Sigmoid colon (tissue), 7 donors: Measurements from ENCODE around the gene PHAF1. TPM values are rescaled to one million over a fixed set of nuclear protein-coding genes. Genes with fewer than 3 reads are reported as not detected.

ENCODE experiments used
- DNase-seq: peaks from one replicate; pipeline ENCODE4 v3.0.0-alpha.2; 2019
- H3K27ac ChIP-seq, 4 donors: fragments of 200-600 bp; sonication (generic); one replicate each; pipeline ENCODE4 v1.5.1; 2016 to 2019; ENCODE audit warnings: mild to moderate bottlenecking in 1 of 4
- H3K27me3 ChIP-seq, 3 donors: fragments of 200-600 bp; sonication (generic); one replicate each; pipeline ENCODE4 v1.5.1; 2019; ENCODE audit warnings: mild to moderate bottlenecking in 1 of 3
- H3K36me3 ChIP-seq, 4 donors: fragments of 200-600 bp; sonication (generic); one replicate each; pipeline ENCODE4 v1.5.1; 2016 to 2019
- H3K4me1 ChIP-seq, 4 donors: fragments of 200-600 bp; sonication (generic); one replicate each; pipeline ENCODE4 v1.5.1; 2017 to 2019
- H3K4me3 ChIP-seq, 4 donors: fragments of 200-600 bp; sonication (generic); one replicate each; pipeline ENCODE4 v1.5.1; 2017 to 2019; ENCODE audit warnings: mild to moderate bottlenecking in 2 of 4, moderate library complexity in 1 of 4
- H3K9me3 ChIP-seq, 4 donors: fragments of 200-600 bp in 3 of 4; sonication (generic) in 3 of 4; one replicate each; pipeline versions ENCODE4 v1.5.1 to v1.6.1; 2013 to 2019
- EP300 ChIP-seq, 4 donors: sonication (generic); formaldehyde crosslinking; IDR thresholded peaks; one replicate each; pipeline ENCODE4 v1.6.1; 2017; ENCODE audit warnings: antibody characterized with exemption in 4 of 4
- POLR2A ChIP-seq, 2 donors: fragments of 450-650 bp; IDR thresholded peaks; one replicate each; pipeline ENCODE4 v1.6.1; 2016; ENCODE audit warnings: antibody characterized with exemption in 2 of 2, mild to moderate bottlenecking in 2 of 2, moderate library complexity in 2 of 2
- POLR2AphosphoS5 ChIP-seq, 4 donors: sonication (generic); formaldehyde crosslinking; IDR thresholded peaks; one replicate each; pipeline ENCODE4 v1.6.1; 2017; ENCODE audit warnings: antibody characterized with exemption in 4 of 4
- WGBS, 2 donors: extraction: QIAGEN DNeasy Blood & Tissue Kit; methylation state at CpG; one replicate each; pipeline ENCODE4 v1.1.7; 2013; 5-methylcytosine and 5-hydroxymethylcytosine counted together
- intact Hi-C: fragments of 100-400 bp; cut with DNase I; formaldehyde crosslinking; loops from one replicate; pipeline ENCODE4 v1.15.1; 2023
- polyA plus RNA-seq, 3 donors: library from polyadenylated mRNA; stranded (reverse); fragments of 200-250 nt; gene quantifications; one replicate each; pipeline ENCODE4 v1.2.3, GENCODE V29; 2013
- total RNA-seq, 4 donors: library from RNA; depleted of rRNA; stranded (reverse); fragments of >200 nt; gene quantifications; one replicate each; pipeline ENCODE4 v1.1.0, GENCODE V29; 2016
- TF ChIP-seq, protein P1 (sequence below), 4 experiments: fragments of 450-650 bp in 3 of 4; fragments of 200-600 bp in 1 of 4; IDR thresholded peaks; one replicate each; pipeline ENCODE4 v1.5.1; 2016 to 2019; ENCODE audit warnings: antibody characterized with exemption in 4 of 4, mild to moderate bottlenecking in 3 of 4, moderate library complexity in 2 of 4
- donor health status: healthy with polysubstance abuse.
- donor health status: Bipolar disorder and iron deficiency.
- donor health status: healthy.

The PHAF1 gene
- total and polyA plus RNA-seq, 7 donors = 8.9 to 16.3 (median 11.4) TPM

- DNase-seq = no peak
- Histone ChIP-seq H3K27me3 (no peaks in the 10 kb centered on the region), H3K27ac (no peak overlapping the region), H3K36me3 (peaks cover 0 to 24% (median 0%) of the 10 kb centered on the region in 4 donors), H3K9me3 (no peaks in the 10 kb centered on the region), H3K4me3 (no peak overlapping the region), H3K4me1 (no peaks in the 10 kb centered on the region)
- intact Hi-C loops = no loop called here
- no peak for TF ChIP-seq EP300 (IDR thresholded peaks at IDR 0.05)
- TF ChIP-seq, protein P1, sequence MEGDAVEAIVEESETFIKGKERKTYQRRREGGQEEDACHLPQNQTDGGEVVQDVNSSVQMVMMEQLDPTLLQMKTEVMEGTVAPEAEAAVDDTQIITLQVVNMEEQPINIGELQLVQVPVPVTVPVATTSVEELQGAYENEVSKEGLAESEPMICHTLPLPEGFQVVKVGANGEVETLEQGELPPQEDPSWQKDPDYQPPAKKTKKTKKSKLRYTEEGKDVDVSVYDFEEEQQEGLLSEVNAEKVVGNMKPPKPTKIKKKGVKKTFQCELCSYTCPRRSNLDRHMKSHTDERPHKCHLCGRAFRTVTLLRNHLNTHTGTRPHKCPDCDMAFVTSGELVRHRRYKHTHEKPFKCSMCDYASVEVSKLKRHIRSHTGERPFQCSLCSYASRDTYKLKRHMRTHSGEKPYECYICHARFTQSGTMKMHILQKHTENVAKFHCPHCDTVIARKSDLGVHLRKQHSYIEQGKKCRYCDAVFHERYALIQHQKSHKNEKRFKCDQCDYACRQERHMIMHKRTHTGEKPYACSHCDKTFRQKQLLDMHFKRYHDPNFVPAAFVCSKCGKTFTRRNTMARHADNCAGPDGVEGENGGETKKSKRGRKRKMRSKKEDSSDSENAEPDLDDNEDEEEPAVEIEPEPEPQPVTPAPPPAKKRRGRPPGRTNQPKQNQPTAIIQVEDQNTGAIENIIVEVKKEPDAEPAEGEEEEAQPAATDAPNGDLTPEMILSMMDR (IDR thresholded peaks at IDR 0.05) = no peak
- WGBS, 2 donors = 84 to 91% methylated on average over 4 of the region's 4 CpGs
These were observed 8.2 kb upstream of the PHAF1 start for GRCh38 chr16:67101311-67102082.

GRCh38 chr16:67104061-67104460 is 5.7 kb upstream of the PHAF1 start:
- no peak overlapping the region for H3K4me3 ChIP-seq
- H3K27ac ChIP-seq = no peak overlapping the region
- intact Hi-C loops = no loop called here
- no peaks in the 10 kb centered on the region for H3K27me3 ChIP-seq
- TF ChIP-seq EP300 (IDR thresholded peaks at IDR 0.05) (no peak), POLR2AphosphoS5 (IDR thresholded peaks at IDR 0.05) (no peak), POLR2A (IDR thresholded peaks at IDR 0.05) (no peak)
- TF ChIP-seq, protein P1 (IDR thresholded peaks at IDR 0.05) = no peak
- 50 to 66% methylated on average over 4 of the region's 4 CpGs for WGBS, 2 donors
- no peaks in the 10 kb centered on the region for H3K9me3 ChIP-seq
- H3K36me3 ChIP-seq = peaks cover 0 to 18% (median 0%) of the 10 kb centered on the region in 4 donors
- DNase-seq = no peak
- peaks cover 0 to 3% (median 2%) of the 10 kb centered on the region in 4 donors for H3K4me1 ChIP-seq

DNA sequence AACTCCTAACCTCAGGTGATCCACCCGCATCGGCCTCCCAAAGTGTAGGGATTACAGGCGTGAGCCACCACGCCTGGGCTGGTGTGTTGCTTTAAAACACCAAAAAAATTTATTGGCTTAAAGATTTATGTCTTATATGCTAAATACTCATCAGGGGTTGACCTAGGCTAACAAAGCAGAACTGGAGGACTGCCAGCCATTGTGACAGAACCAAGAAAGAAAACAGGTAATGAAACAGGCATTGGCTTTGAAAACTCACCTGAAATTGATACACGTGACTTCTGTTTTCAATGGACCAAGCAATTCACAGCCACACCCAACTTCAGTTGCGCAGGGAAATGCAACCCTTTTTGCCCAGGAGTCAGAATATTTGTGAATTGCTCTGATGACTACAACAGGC is 4.9 kb upstream of the PHAF1 start:
- Histone ChIP-seq H3K9me3 (no peaks in the 10 kb centered on the region), H3K27ac (no peak overlapping the region), H3K4me3 (no peak overlapping the region), H3K27me3 (no peaks in the 10 kb centered on the region), H3K36me3 (peaks cover 0 to 10% (median 0%) of the 10 kb centered on the region in 4 donors), H3K4me1 (peaks cover 0 to 8% (median 5%) of the 10 kb centered on the region in 4 donors)
- intact Hi-C loops = no loop called here
- WGBS, 2 donors = 22 to 59% methylated on average over 6 of the region's 6 CpGs
- TF ChIP-seq EP300 (IDR thresholded peaks at IDR 0.05) = no peak
- no peak for TF ChIP-seq POLR2A (IDR thresholded peaks at IDR 0.05)
- TF ChIP-seq, protein P1 (IDR thresholded peaks at IDR 0.05) = no peak
- TF ChIP-seq POLR2AphosphoS5 (IDR thresholded peaks at IDR 0.05) = no peak
- no peak for DNase-seq

GRCh38 chr16:67105246-67105645 is 4.5 kb upstream of the PHAF1 start:
- 18 to 49% methylated on average over 2 of the region's 2 CpGs for WGBS, 2 donors
- intact Hi-C loops = no loop called here

DNA sequence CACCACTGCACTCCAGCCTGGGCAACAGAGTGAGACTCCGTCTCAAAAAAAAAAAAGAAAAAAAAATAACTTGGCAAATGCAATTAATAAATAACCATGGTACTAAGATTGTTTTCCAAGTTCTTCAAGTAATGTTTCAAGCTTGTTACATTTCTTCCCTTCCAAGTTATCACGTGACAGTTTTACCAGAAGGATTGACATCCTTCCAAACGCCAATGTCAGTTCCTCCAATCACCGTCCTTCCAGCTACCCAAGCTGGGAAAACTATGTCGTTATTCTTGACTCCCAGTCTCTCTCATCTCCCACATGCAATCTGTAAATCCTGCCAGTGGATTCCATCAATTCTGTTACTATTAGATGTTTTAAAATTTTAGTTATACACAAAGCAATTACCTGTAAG is 3.9 kb upstream of the PHAF1 start:
- H3K27ac ChIP-seq = no peak overlapping the region

More at GRCh38 chr16:67105246-67105645, 4.5 kb upstream of the PHAF1 start:
- Histone ChIP-seq H3K9me3 (no peaks in the 10 kb centered on the region), H3K27me3 (no peaks in the 10 kb centered on the region), H3K27ac (no peak overlapping the region), H3K36me3 (peaks cover 0 to 8% (median 0%) of the 10 kb centered on the region in 4 donors), H3K4me1 (peaks cover 0 to 11% (median 7%) of the 10 kb centered on the region in 4 donors), H3K4me3 (no peak overlapping the region)
- no peak for DNase-seq
- TF ChIP-seq EP300 (IDR thresholded peaks at IDR 0.05) (no peak), POLR2AphosphoS5 (IDR thresholded peaks at IDR 0.05) (no peak)

More for the DNA sequence above, 3.9 kb upstream of the PHAF1 start:
- intact Hi-C loops = no loop called here
- DNase-seq = no peak
- TF ChIP-seq POLR2A (IDR thresholded peaks at IDR 0.05) (no peak), EP300 (IDR thresholded peaks at IDR 0.05) (no peak), POLR2AphosphoS5 (IDR thresholded peaks at IDR 0.05) (no peak)
- TF ChIP-seq, protein P1 (IDR thresholded peaks at IDR 0.05) = no peak
- Histone ChIP-seq H3K4me3 (no peak overlapping the region), H3K36me3 (peaks cover 0 to 2% (median 0%) of the 10 kb centered on the region in 4 donors), H3K4me1 (peaks cover 0 to 17% (median 13%) of the 10 kb centered on the region in 4 donors), H3K9me3 (no peaks in the 10 kb centered on the region), H3K27me3 (no peaks in the 10 kb centered on the region)
- 73 to 76% methylated on average over 5 of the region's 5 CpGs for WGBS, 2 donors
